GM12801 (cell line): Measurements from ENCODE around the gene TTC39C.

Source experiments
- CTCF ChIP-seq: IDR thresholded peaks from one replicate; pipeline ENCODE4 v1.5.1; 2011; ENCODE audit warnings: control low read depth; ENCODE audit not compliant: insufficient read length; ENCODE audit errors: extremely low read depth

The TTC39C gene

DNA sequence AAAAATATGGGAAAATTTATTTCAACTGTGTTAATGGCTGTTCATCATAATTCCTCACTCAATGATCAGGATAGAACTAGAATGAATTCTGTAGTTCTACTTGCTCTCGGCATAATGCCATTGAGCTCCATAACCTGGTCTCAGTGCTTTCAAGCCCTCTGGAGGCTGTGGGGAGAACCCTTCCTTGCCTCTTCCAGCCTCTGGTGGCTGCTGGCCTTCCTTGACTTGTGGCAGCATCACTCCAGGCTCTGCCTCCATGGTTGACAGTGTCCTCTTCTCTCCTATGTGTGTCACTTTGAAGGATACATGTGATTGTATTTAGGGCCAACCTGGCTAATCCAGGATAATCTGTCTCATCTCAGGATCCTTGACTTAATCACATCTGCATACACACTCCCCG is 97.4 kb downstream of the TTC39C start:
- TF ChIP-seq CTCF = no peak

- TF ChIP-seq CTCF = no peak
Observed at GRCh38 chr18:24112464-24112863, 97.9 kb downstream of the TTC39C start.

DNA sequence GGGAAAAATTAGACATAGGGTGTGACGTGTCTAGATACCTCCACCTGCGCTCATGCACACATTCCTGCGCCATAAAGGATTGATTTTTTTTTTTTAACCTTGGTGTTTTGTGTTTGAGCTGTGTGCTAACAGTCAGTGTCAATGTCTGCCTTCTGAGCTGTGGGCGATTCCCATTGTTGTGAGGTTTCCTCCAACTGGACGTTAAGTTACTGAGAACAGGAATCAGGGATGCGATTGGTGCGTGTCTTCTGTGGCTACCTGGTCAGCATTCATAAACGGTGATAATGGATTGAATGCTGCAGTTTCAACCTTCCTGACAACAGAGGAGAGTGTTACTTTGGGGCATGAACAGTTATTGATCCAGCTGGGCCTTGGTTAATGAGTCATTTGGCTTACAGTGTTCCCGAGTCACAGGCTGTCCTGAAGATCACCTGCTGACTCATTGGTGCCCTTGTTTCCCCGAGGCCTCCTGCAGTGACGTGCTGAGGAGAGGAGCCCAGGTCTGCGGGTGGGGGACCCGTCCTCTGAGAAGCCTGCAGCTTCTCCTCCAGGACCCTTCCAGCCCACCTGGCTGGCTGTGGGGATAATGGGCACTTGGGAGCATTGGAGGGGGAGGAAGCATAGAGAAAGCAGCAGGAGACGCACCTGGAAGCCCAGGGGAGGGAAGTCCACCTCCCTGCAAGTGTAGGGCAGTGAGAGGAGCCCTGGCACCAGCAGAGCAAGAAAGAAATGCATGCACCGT is 98.5 kb downstream of the TTC39C start:
- TF ChIP-seq CTCF = no peak

- TF ChIP-seq CTCF = no peak
Observed at GRCh38 chr18:24114924-24115549, 100.5 kb downstream of the TTC39C start.

- TF ChIP-seq CTCF = no peak
Observed at GRCh38 chr18:24115628-24116027, 101.1 kb downstream of the TTC39C start.

DNA sequence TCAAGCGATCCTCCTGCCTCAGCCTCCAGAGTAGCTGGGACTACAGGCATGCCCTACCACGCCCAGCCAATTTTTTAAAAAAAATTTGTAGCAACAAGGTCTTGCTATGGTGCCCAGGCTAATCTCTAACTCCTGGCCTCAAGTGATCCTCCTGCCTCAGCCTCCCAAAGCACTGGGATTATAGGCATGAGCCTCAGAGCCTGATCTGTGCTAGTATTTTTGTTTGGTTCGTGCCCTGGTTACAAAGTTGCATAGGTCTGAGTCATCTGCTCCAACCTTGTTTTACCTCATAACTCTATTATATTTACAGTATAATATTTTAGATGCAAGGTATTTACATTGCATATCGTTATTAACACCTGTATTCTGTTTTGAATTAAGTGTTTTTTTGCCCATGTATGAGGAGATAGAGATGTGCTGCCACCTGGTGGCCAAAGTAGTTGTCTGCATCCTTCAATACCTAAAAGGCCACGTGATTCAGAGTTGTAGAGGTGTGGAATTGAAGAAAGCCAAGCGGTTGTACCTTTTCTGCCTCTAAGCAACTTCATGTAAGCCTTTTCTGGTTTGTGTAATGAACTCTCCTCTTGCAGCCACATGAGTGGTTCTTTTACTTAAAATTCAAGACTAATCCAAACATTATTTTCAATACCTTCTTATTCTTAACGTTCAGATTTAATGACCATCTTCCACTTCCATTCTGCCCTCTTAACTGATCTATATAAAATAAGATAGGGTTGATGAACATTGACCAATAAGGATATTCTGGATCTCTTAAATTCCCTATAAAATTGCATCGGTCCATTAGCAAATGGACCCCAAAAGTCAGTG is 104.4 kb downstream of the TTC39C start:
- no peak for TF ChIP-seq CTCF

- no peak for TF ChIP-seq CTCF
Observed at GRCh38 chr18:24120676-24121075, 106.1 kb downstream of the TTC39C start.
